ENCODE results near the gene METTL9. TPM values are rescaled to one million over a fixed set of nuclear protein-coding genes. Genes with fewer than 3 reads are reported as not detected.

Gene METTL9
- total and polyA plus RNA-seq, 4 donors: 9.3 to 57.3 (median 17.2) TPM

DNA sequence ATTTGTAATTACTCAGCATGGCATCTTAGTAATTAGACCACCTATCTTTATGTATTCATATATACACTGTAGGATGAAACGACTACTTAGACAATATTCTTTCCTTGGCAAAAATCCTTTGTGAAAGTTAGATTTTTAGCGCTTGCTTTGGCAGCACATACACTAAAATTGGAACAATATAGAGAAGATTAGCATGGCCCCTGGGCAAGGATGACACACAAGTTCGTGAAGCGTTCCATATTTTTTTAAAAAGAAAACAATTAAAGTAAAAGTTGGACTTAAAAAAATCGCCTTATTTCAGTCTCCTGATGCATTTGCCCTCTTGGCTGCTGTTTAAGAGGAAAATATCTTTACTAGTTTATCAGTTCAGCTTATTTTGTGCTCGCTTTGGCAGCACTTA, 42.5 kb downstream of the METTL9 start:
- Histone ChIP-seq H3K36me3 (ENCODE audit: control insufficient read depth in 4 of 4, insufficient read depth in 3 of 4, low read depth in 1 of 4, low read length in 3 of 4) (peaks cover 0 to 6% (median under 1%) of the 10 kb centered on the region in 4 donors), H3K4me3 (ENCODE audit: low read depth in 1 of 3, low read length in 3 of 3) (no peak overlapping the region), H3K9me3 (ENCODE audit: control insufficient read depth in 4 of 4, low read length in 3 of 4) (no peaks in the 10 kb centered on the region), H3K4me1 (ENCODE audit: control insufficient read depth in 4 of 4, insufficient read depth in 4 of 4, low read length in 3 of 4) (peaks cover 0 to 9% (median 2%) of the 10 kb centered on the region in 4 donors), H3K9ac (ENCODE audit: low read depth in 1 of 2, low read length in 2 of 2) (no peak overlapping the region), H3K27ac (ENCODE audit: low read depth in 1 of 2, low read length in 2 of 2) (no peak overlapping the region), H3K27me3 (ENCODE audit: control insufficient read depth in 4 of 4, insufficient read depth in 4 of 4, low read length in 3 of 4) (no peaks in the 10 kb centered on the region)
- DNase-seq (ENCODE audit: low spot score): no peak
- TF ChIP-seq EGR1 (IDR thresholded peaks at IDR 0.05; ENCODE audit: low read depth in 2 of 2) (no peak), HNF4G (IDR thresholded peaks at IDR 0.05) (no peak), JUND (IDR thresholded peaks at IDR 0.05) (no peak), SP1 (IDR thresholded peaks at IDR 0.05) (no peak), RXRA (IDR thresholded peaks at IDR 0.05) (no peak), GABPA (IDR thresholded peaks at IDR 0.05 in 1 of 2, conservative IDR thresholded peaks at IDR 0.05 in 1 of 2) (no peak), TAF1 (conservative IDR thresholded peaks at IDR 0.05) (no peak), FOXA2 (IDR thresholded peaks at IDR 0.05) (no peak), RAD21 (IDR thresholded peaks at IDR 0.05) (no peak)
- TF ChIP-seq, protein P1, sequence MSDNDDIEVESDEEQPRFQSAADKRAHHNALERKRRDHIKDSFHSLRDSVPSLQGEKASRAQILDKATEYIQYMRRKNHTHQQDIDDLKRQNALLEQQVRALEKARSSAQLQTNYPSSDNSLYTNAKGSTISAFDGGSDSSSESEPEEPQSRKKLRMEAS (IDR thresholded peaks at IDR 0.05): no peak
- TF ChIP-seq, protein P2, sequence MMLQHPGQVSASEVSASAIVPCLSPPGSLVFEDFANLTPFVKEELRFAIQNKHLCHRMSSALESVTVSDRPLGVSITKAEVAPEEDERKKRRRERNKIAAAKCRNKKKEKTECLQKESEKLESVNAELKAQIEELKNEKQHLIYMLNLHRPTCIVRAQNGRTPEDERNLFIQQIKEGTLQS (IDR thresholded peaks at IDR 0.05): no peak
- WGBS: 86% methylated on average over 6 of the region's 6 CpGs

DNA sequence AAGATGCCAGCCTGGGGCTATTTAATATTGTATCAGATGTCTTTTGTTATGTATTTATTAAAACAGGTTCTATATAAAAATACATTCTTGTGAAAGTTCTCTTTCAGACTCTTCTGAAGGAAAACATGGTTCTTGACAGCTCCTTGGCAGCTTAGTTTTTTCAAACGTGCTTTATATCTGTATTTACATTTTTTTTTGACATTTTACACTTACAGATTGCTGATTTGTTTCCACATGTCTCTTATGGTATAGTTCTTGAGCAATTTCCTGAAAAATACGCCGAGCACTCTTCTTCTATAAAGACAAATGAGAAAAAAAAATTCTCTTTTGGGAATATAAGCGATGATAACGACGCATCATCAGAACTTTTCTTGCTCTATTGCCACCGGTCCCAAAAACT, 43.5 kb downstream of the METTL9 start:
- Histone ChIP-seq H3K9me3 (ENCODE audit: control insufficient read depth in 4 of 4, low read length in 3 of 4) (no peaks in the 10 kb centered on the region), H3K36me3 (ENCODE audit: control insufficient read depth in 4 of 4, insufficient read depth in 3 of 4, low read depth in 1 of 4, low read length in 3 of 4) (peaks cover 0 to 8% (median under 1%) of the 10 kb centered on the region in 4 donors), H3K27me3 (ENCODE audit: control insufficient read depth in 4 of 4, insufficient read depth in 4 of 4, low read length in 3 of 4) (no peaks in the 10 kb centered on the region), H3K9ac (ENCODE audit: low read depth in 1 of 2, low read length in 2 of 2) (no peak overlapping the region), H3K4me1 (ENCODE audit: control insufficient read depth in 4 of 4, insufficient read depth in 4 of 4, low read length in 3 of 4) (peaks cover 0 to 9% (median 2%) of the 10 kb centered on the region in 4 donors), H3K4me3 (ENCODE audit: low read depth in 1 of 3, low read length in 3 of 3) (no peak overlapping the region), H3K27ac (ENCODE audit: low read depth in 1 of 2, low read length in 2 of 2) (no peak overlapping the region)
- TF ChIP-seq HNF4A (conservative IDR thresholded peaks at IDR 0.05) (no peak), TAF1 (conservative IDR thresholded peaks at IDR 0.05) (no peak), FOXA1 (IDR thresholded peaks at IDR 0.05) (no peak), HNF4G (IDR thresholded peaks at IDR 0.05) (no peak), RXRA (IDR thresholded peaks at IDR 0.05) (no peak), NR2F2 (IDR thresholded peaks at IDR 0.05) (no peak), EGR1 (IDR thresholded peaks at IDR 0.05; ENCODE audit: low read depth in 2 of 2) (no peak), JUND (IDR thresholded peaks at IDR 0.05) (no peak)
- TF ChIP-seq, protein P1 (IDR thresholded peaks at IDR 0.05): no peak
- TF ChIP-seq, protein P3, sequence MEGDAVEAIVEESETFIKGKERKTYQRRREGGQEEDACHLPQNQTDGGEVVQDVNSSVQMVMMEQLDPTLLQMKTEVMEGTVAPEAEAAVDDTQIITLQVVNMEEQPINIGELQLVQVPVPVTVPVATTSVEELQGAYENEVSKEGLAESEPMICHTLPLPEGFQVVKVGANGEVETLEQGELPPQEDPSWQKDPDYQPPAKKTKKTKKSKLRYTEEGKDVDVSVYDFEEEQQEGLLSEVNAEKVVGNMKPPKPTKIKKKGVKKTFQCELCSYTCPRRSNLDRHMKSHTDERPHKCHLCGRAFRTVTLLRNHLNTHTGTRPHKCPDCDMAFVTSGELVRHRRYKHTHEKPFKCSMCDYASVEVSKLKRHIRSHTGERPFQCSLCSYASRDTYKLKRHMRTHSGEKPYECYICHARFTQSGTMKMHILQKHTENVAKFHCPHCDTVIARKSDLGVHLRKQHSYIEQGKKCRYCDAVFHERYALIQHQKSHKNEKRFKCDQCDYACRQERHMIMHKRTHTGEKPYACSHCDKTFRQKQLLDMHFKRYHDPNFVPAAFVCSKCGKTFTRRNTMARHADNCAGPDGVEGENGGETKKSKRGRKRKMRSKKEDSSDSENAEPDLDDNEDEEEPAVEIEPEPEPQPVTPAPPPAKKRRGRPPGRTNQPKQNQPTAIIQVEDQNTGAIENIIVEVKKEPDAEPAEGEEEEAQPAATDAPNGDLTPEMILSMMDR (IDR thresholded peaks at IDR 0.05; ENCODE audit: low read depth, low read length, missing input control): no peak
- TF ChIP-seq, protein P2 (IDR thresholded peaks at IDR 0.05): no peak
- no peak for DNase-seq (ENCODE audit: low spot score)
- 80% methylated on average over 7 of the region's 7 CpGs for WGBS

DNA sequence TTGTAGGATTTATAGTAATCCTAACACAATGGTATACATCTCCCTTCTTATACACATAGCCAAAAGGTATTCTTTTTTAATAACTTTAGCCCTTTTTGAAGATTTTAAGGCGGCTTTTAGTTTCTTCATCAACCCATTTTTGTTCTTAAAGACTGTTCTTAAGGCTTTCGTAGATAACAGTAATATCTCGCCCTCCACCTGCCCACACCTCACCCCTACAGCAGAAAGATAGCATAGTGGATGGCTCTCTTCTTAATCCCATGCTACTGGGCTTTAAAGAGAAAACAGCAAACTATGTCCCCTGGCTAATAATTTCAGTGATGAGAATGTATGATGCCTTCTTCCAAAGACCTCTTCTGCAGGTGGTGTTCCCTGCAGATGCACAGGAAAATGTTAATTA, 44.4 kb downstream of the METTL9 start:
- Histone ChIP-seq H3K36me3 (ENCODE audit: control insufficient read depth in 4 of 4, insufficient read depth in 3 of 4, low read depth in 1 of 4, low read length in 3 of 4) (peaks cover 0 to 8% (median under 1%) of the 10 kb centered on the region in 4 donors), H3K27ac (ENCODE audit: low read depth in 1 of 2, low read length in 2 of 2) (no peak overlapping the region), H3K4me3 (ENCODE audit: low read depth in 1 of 3, low read length in 3 of 3) (no peak overlapping the region), H3K4me1 (ENCODE audit: control insufficient read depth in 4 of 4, insufficient read depth in 4 of 4, low read length in 3 of 4) (peaks cover 0 to 6% (median 2%) of the 10 kb centered on the region in 4 donors), H3K27me3 (ENCODE audit: control insufficient read depth in 4 of 4, insufficient read depth in 4 of 4, low read length in 3 of 4) (no peaks in the 10 kb centered on the region), H3K9me3 (ENCODE audit: control insufficient read depth in 4 of 4, low read length in 3 of 4) (no peaks in the 10 kb centered on the region), H3K9ac (ENCODE audit: low read depth in 1 of 2, low read length in 2 of 2) (no peak overlapping the region)
- peak; percentile 47 for DNase-seq (ENCODE audit: low spot score)
- WGBS: 100% methylated on average over 3 of the region's 3 CpGs
- TF ChIP-seq, protein P4, sequence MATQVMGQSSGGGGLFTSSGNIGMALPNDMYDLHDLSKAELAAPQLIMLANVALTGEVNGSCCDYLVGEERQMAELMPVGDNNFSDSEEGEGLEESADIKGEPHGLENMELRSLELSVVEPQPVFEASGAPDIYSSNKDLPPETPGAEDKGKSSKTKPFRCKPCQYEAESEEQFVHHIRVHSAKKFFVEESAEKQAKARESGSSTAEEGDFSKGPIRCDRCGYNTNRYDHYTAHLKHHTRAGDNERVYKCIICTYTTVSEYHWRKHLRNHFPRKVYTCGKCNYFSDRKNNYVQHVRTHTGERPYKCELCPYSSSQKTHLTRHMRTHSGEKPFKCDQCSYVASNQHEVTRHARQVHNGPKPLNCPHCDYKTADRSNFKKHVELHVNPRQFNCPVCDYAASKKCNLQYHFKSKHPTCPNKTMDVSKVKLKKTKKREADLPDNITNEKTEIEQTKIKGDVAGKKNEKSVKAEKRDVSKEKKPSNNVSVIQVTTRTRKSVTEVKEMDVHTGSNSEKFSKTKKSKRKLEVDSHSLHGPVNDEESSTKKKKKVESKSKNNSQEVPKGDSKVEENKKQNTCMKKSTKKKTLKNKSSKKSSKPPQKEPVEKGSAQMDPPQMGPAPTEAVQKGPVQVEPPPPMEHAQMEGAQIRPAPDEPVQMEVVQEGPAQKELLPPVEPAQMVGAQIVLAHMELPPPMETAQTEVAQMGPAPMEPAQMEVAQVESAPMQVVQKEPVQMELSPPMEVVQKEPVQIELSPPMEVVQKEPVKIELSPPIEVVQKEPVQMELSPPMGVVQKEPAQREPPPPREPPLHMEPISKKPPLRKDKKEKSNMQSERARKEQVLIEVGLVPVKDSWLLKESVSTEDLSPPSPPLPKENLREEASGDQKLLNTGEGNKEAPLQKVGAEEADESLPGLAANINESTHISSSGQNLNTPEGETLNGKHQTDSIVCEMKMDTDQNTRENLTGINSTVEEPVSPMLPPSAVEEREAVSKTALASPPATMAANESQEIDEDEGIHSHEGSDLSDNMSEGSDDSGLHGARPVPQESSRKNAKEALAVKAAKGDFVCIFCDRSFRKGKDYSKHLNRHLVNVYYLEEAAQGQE (IDR thresholded peaks at IDR 0.05): no peak
- TF ChIP-seq, protein P1 (IDR thresholded peaks at IDR 0.05): no peak
- no peak for TF ChIP-seq SP1 (IDR thresholded peaks at IDR 0.05)
- no peak for TF ChIP-seq FOXA2 (IDR thresholded peaks at IDR 0.05)
- TF ChIP-seq, protein P2 (IDR thresholded peaks at IDR 0.05): no peak
- TF ChIP-seq RXRA (IDR thresholded peaks at IDR 0.05): no peak
- no peak for TF ChIP-seq NR2F2 (IDR thresholded peaks at IDR 0.05)
